A549 treated with AZD2906 at 1 μM for 4 hours (cell line): ENCODE results near the gene MYCBP2. TPM values are rescaled to one million over a fixed set of nuclear protein-coding genes. Genes with fewer than 3 reads are reported as not detected.

Source experiments
- total RNA-seq: library from RNA; stranded (reverse); fragments of 200-300 nt; extraction: Qiagen RNA extraction; gene quantifications from 5 replicates; pipeline ENCODE4 v1.2.3, GENCODE V29; 2022

Gene MYCBP2, protein sequence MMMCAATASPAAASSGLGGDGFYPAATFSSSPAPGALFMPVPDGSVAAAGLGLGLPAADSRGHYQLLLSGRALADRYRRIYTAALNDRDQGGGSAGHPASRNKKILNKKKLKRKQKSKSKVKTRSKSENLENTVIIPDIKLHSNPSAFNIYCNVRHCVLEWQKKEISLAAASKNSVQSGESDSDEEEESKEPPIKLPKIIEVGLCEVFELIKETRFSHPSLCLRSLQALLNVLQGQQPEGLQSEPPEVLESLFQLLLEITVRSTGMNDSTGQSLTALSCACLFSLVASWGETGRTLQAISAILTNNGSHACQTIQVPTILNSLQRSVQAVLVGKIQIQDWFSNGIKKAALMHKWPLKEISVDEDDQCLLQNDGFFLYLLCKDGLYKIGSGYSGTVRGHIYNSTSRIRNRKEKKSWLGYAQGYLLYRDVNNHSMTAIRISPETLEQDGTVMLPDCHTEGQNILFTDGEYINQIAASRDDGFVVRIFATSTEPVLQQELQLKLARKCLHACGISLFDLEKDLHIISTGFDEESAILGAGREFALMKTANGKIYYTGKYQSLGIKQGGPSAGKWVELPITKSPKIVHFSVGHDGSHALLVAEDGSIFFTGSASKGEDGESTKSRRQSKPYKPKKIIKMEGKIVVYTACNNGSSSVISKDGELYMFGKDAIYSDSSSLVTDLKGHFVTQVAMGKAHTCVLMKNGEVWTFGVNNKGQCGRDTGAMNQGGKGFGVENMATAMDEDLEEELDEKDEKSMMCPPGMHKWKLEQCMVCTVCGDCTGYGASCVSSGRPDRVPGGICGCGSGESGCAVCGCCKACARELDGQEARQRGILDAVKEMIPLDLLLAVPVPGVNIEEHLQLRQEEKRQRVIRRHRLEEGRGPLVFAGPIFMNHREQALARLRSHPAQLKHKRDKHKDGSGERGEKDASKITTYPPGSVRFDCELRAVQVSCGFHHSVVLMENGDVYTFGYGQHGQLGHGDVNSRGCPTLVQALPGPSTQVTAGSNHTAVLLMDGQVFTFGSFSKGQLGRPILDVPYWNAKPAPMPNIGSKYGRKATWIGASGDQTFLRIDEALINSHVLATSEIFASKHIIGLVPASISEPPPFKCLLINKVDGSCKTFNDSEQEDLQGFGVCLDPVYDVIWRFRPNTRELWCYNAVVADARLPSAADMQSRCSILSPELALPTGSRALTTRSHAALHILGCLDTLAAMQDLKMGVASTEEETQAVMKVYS (N-terminal part only)
- total RNA-seq = 14.0 to 22.1 TPM (median 17.2 TPM) in 5 replicates

DNA sequence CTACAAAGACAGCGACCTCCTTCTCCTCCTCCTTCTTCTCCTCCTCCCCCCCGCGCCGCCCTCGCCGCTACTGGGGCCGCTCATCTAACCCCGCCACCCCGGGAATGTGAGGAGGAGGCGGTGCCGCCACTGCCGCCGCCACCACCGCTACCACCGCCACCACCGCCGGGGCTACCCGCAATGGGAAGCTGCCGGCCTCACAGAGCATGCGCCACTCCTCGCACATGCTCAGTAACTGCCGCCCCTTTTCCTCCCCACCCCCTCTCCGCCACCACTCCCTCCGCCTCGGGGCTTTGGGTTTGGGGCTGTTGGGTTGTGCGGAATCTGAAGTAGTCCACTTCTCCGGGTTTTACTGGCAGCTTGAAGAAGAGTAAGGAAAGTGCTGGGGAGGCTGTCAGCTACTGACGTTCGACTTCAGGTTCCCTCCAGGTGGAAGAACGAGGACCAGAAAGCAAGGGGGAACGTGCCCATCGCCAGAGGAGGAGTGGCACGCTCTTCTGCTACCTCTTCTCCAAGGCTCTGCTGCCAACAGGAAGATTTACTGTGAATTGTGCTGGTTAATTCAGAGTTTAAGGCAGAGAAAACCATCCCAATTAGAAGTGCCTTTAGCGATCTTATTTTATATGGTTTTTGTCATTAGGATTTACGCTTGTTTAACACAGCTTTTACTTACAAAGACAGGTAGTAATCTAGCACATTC is at the start of gene MYCBP2:
Gene MYCBP2, minus strand, starts transcription at position 190 of the 700 bp plus-strand sequence. CDS start 319 bp downstream, outside the sequence.

DNA sequence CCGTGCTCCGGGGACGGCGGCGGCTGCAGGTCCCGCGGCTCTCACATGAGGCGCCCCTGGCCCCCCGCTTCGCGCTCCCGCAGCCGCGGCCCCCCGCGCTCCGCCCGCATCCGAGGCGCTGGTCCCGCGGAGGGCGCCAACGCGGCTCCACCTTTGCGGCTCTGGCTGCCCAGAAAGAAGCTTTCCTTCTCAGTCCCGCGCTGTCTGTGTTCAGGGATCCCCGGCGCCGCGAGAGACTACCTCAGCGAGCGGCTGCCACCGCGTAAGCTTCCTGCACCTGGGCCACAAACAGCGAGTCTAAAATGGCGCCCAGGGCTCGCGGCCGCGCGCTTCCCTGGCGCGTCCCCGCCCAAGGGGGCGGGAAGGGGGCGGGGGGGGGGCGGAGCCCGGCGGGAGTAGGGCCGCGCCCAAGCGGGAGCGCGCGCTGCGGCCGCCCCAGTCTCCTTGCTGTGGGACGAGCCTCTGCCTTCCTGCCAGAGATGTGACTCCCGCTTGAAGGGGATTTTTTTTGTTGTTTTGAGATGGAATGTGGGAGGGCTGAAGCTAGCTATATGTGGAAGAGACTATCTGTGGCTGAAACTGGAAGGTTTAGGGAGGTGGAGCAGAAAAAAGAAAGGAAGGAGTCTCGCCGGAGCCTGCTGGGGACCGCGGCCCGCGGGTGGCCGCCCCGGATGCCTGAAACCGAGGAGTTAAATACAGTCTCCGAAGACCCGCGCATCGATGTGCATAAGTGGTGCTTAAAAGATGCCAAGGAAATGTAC is 299.9 kb downstream of the MYCBP2 start, which contains the start of gene FBXL3:
Gene FBXL3, minus strand, starts transcription at position 299 of the 761 bp plus-strand sequence. CDS start 5,299 bp downstream, outside the sequence.

Other genes with a start within 250 kb of the MYCBP2 start
- 0.85 to 1.3 TPM (median 1.1 TPM) in 5 replicates for gene SCEL, start 208.6 kb upstream of the MYCBP2 start, total RNA-seq